Esophagus squamous epithelium (tissue), 4 donors: Measurements from ENCODE around the gene PLCB1.

Source experiments
- POLR2A ChIP-seq, 4 donors: fragments of 450-650 bp; IDR thresholded peaks; one replicate each; pipeline ENCODE4 v1.6.1; 2017; ENCODE audit warnings: antibody characterized with exemption in 4 of 4, mild to moderate bottlenecking in 4 of 4, moderate library complexity in 3 of 4
- TF ChIP-seq, protein P1 (sequence below), 6 experiments: fragments of 450-650 bp in 4 of 6; fragments of 200-600 bp in 2 of 6; sonication (generic) in 2 of 6; IDR thresholded peaks; one replicate each; pipeline ENCODE4 v1.5.1; 2016 to 2019; ENCODE audit warnings: antibody characterized with exemption in 6 of 6, mild to moderate bottlenecking in 4 of 6, moderate library complexity in 4 of 6

DNA sequence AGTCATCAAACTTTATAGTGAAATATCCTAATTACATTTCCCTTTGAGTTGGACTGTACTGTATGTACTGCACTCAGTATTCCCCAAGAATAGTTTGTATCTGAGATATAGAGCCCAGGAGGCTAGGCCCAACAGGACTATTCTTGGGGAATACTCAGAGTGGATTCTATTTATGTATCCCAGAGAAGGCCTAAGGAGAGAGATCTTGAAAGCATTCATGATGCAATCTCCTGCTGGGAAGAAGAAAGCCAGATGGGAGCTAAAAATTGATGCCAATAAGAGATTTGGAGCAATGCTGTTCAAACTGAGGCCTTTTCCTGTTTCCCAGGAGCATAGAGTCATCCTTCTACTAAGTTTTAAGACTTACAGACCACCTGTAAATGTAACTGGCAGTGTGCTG, 484.7 kb downstream of the PLCB1 start:
- TF ChIP-seq, protein P1, sequence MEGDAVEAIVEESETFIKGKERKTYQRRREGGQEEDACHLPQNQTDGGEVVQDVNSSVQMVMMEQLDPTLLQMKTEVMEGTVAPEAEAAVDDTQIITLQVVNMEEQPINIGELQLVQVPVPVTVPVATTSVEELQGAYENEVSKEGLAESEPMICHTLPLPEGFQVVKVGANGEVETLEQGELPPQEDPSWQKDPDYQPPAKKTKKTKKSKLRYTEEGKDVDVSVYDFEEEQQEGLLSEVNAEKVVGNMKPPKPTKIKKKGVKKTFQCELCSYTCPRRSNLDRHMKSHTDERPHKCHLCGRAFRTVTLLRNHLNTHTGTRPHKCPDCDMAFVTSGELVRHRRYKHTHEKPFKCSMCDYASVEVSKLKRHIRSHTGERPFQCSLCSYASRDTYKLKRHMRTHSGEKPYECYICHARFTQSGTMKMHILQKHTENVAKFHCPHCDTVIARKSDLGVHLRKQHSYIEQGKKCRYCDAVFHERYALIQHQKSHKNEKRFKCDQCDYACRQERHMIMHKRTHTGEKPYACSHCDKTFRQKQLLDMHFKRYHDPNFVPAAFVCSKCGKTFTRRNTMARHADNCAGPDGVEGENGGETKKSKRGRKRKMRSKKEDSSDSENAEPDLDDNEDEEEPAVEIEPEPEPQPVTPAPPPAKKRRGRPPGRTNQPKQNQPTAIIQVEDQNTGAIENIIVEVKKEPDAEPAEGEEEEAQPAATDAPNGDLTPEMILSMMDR (IDR thresholded peaks at IDR 0.05): no peak
- TF ChIP-seq POLR2A (IDR thresholded peaks at IDR 0.05): no peak
